ENCODE data around the gene ZNF141. TPM values are rescaled to one million over a fixed set of nuclear protein-coding genes. Genes with fewer than 3 reads are reported as not detected.

Gene ZNF141
- total and polyA plus RNA-seq, 10 of the 15 experiments (the other 5 are each of a cell fraction or from before 2014, with no cell fraction given) = 3.9 to 25.2 (median 10.6) TPM

- TF ChIP-seq RELB (IDR thresholded peaks at IDR 0.05; ENCODE audit: low read depth) (no peak), RB1 (IDR thresholded peaks at IDR 0.05; ENCODE audit: borderline replicate concordance) (no peak), YY1 (IDR thresholded peaks at IDR 0.05; ENCODE audit: low read depth, low read length) (0 out of 2 replicates have a peak, but pooled peaks have one; percentile 43), PML (IDR thresholded peaks at IDR 0.05; ENCODE audit: low read length) (peak; percentile 32; the same call in 1 of the 2 replicates), MYB (IDR thresholded peaks at IDR 0.05; ENCODE audit: borderline replicate concordance, low read depth, low read length) (no peak), LARP7 (IDR thresholded peaks at IDR 0.05) (peak; percentile 57; the same call in 1 of the 2 replicates), CEBPZ (IDR thresholded peaks at IDR 0.05; ENCODE audit: low read depth, low read length) (peak; percentile 92)
Observed at GRCh38 chr4:337143-337931, at the start of gene ZNF141 (continued).
